ENCODE data around the gene GADD45B.

- no peak for TF ChIP-seq MYC (IDR thresholded peaks at IDR 0.05; ENCODE audit: low read depth, low read length)
- TF ChIP-seq CTCF (IDR thresholded peaks at IDR 0.05; ENCODE audit: low read depth, low read length): no peak
- TF ChIP-seq POLR2A (IDR thresholded peaks at IDR 0.05; ENCODE audit: extremely low read depth, insufficient read length): no peak
- TF ChIP-seq, protein P1, sequence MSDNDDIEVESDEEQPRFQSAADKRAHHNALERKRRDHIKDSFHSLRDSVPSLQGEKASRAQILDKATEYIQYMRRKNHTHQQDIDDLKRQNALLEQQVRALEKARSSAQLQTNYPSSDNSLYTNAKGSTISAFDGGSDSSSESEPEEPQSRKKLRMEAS (IDR thresholded peaks at IDR 0.05; ENCODE audit: low read depth, low read length): no peak
Observed at GRCh38 chr19:2487090-2487489, 11.2 kb downstream of the GADD45B start.
